CD4-positive, alpha-beta T cell (primary cell): Measurements from ENCODE around the gene SAFB2. TPM values are rescaled to one million over a fixed set of nuclear protein-coding genes. Genes with fewer than 3 reads are reported as not detected.
A peak's percentile ranks its signal among the peaks of the same experiment; 100 is the strongest.

Source experiments
- ATAC-seq: fragments of 200-7000 bp; cut with Tn5 transposase; one replicate; pipeline ENCODE4 v1.10.0; 2022; ENCODE audit warnings: mild to moderate bottlenecking; ENCODE audit not compliant: poor library complexity
- CTCF ChIA-PET: fragments of 350-600 bp; sonication (Branson Sonifier 250); formaldehyde crosslinking; loops from one replicate; lab custom pipeline; 2021; ENCODE audit warnings: antibody characterized with exemption, inconsistent platforms; lab: Charles Lee
- POLR2A ChIA-PET: fragments of 350-600 bp; sonication (Branson Sonifier 250); formaldehyde crosslinking; loops from one replicate; lab custom pipeline; 2021; ENCODE audit warnings: antibody characterized with exemption, inconsistent platforms; lab: Charles Lee
- DNase-seq, 14 experiments: peaks; one replicate each; pipeline ENCODE4 v3.0.0-alpha.2; 2013 to 2020; ENCODE audit warnings: mixed read lengths in 2 of 14
- H3K27ac ChIP-seq, 2 donors: one replicate each; pipeline versions ENCODE4 v1.5.1 to v1.7.0; 2013; ENCODE audit warnings: low read length in 2 of 2, low read depth in 1 of 2, mild to moderate bottlenecking in 1 of 2
- H3K27me3 ChIP-seq, 2 experiments: 1 replicate in 1 of 2; 2 replicates in 1 of 2; pipeline versions ENCODE4 v1.6.1 to v1.7.0; 2013; ENCODE audit warnings: low read length in 2 of 2, control low read depth in 1 of 2, mild to moderate bottlenecking in 1 of 2, moderate library complexity in 1 of 2; ENCODE audit not compliant: insufficient read depth in 2 of 2, control insufficient read depth in 1 of 2
- H3K36me3 ChIP-seq: one replicate; pipeline ENCODE4 v1.6.1; 2013; ENCODE audit warnings: low read length, control low read depth; ENCODE audit not compliant: insufficient read depth
- H3K4me1 ChIP-seq: one replicate; pipeline ENCODE4 v1.6.1; 2013; ENCODE audit warnings: low read length, control low read depth; ENCODE audit not compliant: insufficient read depth
- H3K4me3 ChIP-seq: one replicate; pipeline ENCODE4 v1.5.1; 2013; ENCODE audit warnings: mild to moderate bottlenecking, low read length, moderate library complexity
- H3K9me3 ChIP-seq, 2 experiments: 1 replicate in 1 of 2; 2 replicates in 1 of 2; pipeline versions ENCODE4 v1.6.1 to v1.7.0; 2013; ENCODE audit warnings: low read length in 2 of 2, mild to moderate bottlenecking in 2 of 2, control low read depth in 1 of 2, moderate library complexity in 1 of 2; ENCODE audit not compliant: control insufficient read depth in 1 of 2, insufficient read depth in 1 of 2
- H3K27ac Mint-ChIP-seq: one replicate; pipeline ENCODE4 v1.8.0; 2020; ENCODE audit warnings: mixed read lengths
- H3K27me3 Mint-ChIP-seq: one replicate; pipeline ENCODE4 v1.8.0; 2021; ENCODE audit warnings: mixed read lengths
- H3K36me3 Mint-ChIP-seq: one replicate; pipeline ENCODE4 v1.8.0; 2021; ENCODE audit warnings: low read depth, mixed read lengths
- H3K4me1 Mint-ChIP-seq: one replicate; pipeline ENCODE4 v1.8.0; 2021; ENCODE audit warnings: low read depth, mixed read lengths
- H3K4me3 Mint-ChIP-seq: one replicate; pipeline ENCODE4 v1.8.0; 2020; ENCODE audit warnings: mild to moderate bottlenecking, mixed read lengths
- H3K9me3 Mint-ChIP-seq: one replicate; pipeline ENCODE4 v1.8.0; 2020; ENCODE audit warnings: mixed read lengths
- intact Hi-C, 2 experiments: fragments of 100-400 bp; cut with DNase I in 1 of 2; cut with micrococcal nuclease in 1 of 2; formaldehyde crosslinking; loops; one replicate each; pipeline versions ENCODE4 v1.15.1 to v1.9.0; 2023 to 2025; cut with DNase I, micrococcal nuclease
- total RNA-seq, 174 experiments: library from RNA in 2 of 174; stranded (reverse) in 2 of 174; gene quantifications; one replicate each; pipeline ENCODE4 v1.2.3 and lab custom pipeline; 2021 to 2026
- TF ChIP-seq, protein P1 (sequence below): fragments of 200-600 bp; IDR thresholded peaks from one replicate; pipeline ENCODE4 v1.8.0; 2022; ENCODE audit warnings: antibody characterized with exemption, mild to moderate bottlenecking

The SAFB2 gene
- total RNA-seq, 2 experiments from 2014 or later = 238 to 246 TPM

DNA sequence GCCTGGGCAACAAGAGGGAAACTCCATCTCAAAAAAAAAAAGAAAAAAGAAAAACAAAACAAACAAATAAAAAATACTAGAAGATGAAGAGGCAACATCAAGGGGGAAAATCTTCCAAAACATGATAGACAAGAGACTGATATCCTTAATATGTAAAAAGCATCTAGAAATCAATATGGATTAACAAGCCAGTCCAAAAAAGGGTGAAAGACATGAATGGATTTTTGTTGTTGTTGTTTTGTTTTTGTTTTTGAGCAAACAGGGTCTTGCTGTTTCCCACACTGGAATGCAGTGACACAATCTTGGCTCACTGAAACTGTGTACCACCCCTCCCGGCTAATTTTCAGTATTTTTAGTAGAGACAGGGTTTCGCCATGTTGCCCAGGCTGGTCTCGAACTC is 50.8 kb downstream of the SAFB2 start:
- TF ChIP-seq, protein P1, sequence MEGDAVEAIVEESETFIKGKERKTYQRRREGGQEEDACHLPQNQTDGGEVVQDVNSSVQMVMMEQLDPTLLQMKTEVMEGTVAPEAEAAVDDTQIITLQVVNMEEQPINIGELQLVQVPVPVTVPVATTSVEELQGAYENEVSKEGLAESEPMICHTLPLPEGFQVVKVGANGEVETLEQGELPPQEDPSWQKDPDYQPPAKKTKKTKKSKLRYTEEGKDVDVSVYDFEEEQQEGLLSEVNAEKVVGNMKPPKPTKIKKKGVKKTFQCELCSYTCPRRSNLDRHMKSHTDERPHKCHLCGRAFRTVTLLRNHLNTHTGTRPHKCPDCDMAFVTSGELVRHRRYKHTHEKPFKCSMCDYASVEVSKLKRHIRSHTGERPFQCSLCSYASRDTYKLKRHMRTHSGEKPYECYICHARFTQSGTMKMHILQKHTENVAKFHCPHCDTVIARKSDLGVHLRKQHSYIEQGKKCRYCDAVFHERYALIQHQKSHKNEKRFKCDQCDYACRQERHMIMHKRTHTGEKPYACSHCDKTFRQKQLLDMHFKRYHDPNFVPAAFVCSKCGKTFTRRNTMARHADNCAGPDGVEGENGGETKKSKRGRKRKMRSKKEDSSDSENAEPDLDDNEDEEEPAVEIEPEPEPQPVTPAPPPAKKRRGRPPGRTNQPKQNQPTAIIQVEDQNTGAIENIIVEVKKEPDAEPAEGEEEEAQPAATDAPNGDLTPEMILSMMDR = no peak
- Histone ChIP-seq H3K36me3 (no peaks in the 10 kb centered on the region), H3K27me3 (peaks cover 7 to 11% of the 10 kb centered on the region in 2 experiments), H3K9me3 (peaks cover 0 to 4% of the 10 kb centered on the region in 2 experiments), H3K27ac (no peak overlapping the region), H3K4me3 (no peak overlapping the region), H3K4me1 (peaks cover 4% of the 10 kb centered on the region)
- Mint-ChIP-seq H3K27me3 (peaks cover 4% of the 10 kb centered on the region), H3K4me1 (no peaks in the 10 kb centered on the region), H3K27ac (no peak overlapping the region), H3K36me3 (no peaks in the 10 kb centered on the region), H3K9me3 (no peaks in the 10 kb centered on the region), H3K4me3 (no peak overlapping the region)
- ChIA-PET POLR2A (no interaction called here), CTCF (no interaction called here)
- intact Hi-C loops = no loop called here
- no peak for DNase-seq
- no peak for ATAC-seq

DNA sequence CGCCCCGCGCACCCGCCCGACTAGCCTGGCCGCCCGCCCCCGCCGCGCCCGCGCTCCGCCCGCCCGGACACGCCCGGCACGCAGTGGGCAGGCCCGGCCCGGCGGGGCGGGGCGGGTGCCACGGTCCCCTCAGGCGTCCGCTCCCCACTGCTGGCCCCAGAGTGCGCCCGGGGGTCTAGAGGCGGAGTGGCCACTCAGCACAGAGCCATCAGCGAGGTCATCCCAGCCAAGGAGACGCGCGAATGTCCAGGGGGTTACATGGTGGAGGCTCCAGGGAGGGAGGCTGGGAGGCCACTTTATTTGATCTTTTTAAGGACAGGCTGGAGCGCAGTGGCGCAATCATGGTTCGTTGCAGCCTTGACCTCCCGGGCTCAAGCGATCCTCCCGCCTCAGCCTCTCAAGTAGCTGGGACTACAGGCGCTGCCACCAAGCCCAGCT is 54.6 kb downstream of the SAFB2 start:
- H3K36me3 Mint-ChIP-seq = no peaks in the 10 kb centered on the region
- H3K4me1 ChIP-seq = peaks cover 4% of the 10 kb centered on the region
- no peaks in the 10 kb centered on the region for H3K4me1 Mint-ChIP-seq
- ChIA-PET POLR2A (no interaction called here), CTCF (no interaction called here)
- ATAC-seq = no peak
- no peaks in the 10 kb centered on the region for H3K36me3 ChIP-seq
- TF ChIP-seq, protein P1 = no peak
- no peaks in the 10 kb centered on the region for H3K9me3 Mint-ChIP-seq
- H3K27ac Mint-ChIP-seq = no peak overlapping the region
- DNase-seq = no peak
- peaks cover 0 to 18% of the 10 kb centered on the region in 2 experiments for H3K9me3 ChIP-seq
- H3K4me3 ChIP-seq = no peak overlapping the region
- no peak overlapping the region for H3K27ac ChIP-seq
- peaks cover 13% of the 10 kb centered on the region for H3K27me3 Mint-ChIP-seq
- no peak overlapping the region for H3K4me3 Mint-ChIP-seq
- peaks cover 14 to 27% of the 10 kb centered on the region in 2 experiments for H3K27me3 ChIP-seq
- intact Hi-C loops = no loop called here

DNA sequence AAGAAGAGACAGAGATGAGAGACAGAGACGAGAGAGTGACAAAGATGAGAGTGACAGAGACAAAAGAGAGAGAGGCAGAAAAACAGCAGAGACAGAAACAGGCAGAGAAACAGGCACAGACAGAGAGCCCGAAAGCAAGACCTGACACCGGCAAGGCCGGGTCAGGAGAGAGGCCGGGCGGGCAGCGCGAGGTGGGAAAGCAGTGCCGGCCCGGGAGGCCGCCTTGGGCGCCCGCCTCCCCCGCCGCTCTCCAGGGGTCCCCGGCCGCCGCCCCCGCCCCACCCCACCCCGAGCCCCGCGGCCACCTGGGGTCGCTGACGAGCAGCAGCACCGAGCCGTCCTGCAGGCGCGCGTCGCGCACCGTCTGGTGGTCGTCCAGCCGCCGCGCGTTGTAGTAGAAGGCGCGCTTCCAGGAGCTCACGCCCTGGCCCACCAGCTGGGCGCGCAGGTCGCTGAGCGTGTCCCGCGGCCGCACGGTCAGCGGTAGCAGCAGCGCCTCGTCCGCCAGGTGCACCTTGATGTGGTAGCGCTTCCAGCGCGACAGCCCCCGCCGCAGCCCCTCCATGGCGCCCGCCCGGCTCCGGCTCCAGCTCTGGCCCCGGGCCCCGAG is 55.1 kb downstream of the SAFB2 start, which contains the start of gene TINCR:
Gene TINCR, minus strand, starts transcription at position 594 of the 610 bp plus-strand sequence.
- POLR2A ChIA-PET = no interaction called here
- intact Hi-C loops = no loop called here
- no peaks in the 10 kb centered on the region for H3K9me3 Mint-ChIP-seq

More for the DNA sequence above, 55.1 kb downstream of the SAFB2 start, which contains the start of gene TINCR:
- no peak for ATAC-seq
- TF ChIP-seq, protein P1 = no peak
- H3K27me3 ChIP-seq = peaks cover 14 to 27% of the 10 kb centered on the region in 2 experiments
- H3K4me1 Mint-ChIP-seq = no peaks in the 10 kb centered on the region
- no peaks in the 10 kb centered on the region for H3K36me3 Mint-ChIP-seq
- peaks cover 19% of the 10 kb centered on the region for H3K27me3 Mint-ChIP-seq
- H3K4me1 ChIP-seq = peaks cover 4% of the 10 kb centered on the region
- H3K36me3 ChIP-seq = no peaks in the 10 kb centered on the region
- peaks cover 0 to 23% of the 10 kb centered on the region in 2 experiments for H3K9me3 ChIP-seq
- H3K4me3 ChIP-seq = no peak within 1 kb of the TSS
- no peak within 1 kb of the TSS for H3K27ac ChIP-seq
- no peak within 1 kb of the TSS for H3K27ac Mint-ChIP-seq
- DNase-seq = peak in 1 of 14 experiments; percentile 28
- H3K4me3 Mint-ChIP-seq = no peak within 1 kb of the TSS
- CTCF ChIA-PET = no interaction called here
